Subcutaneous adipose tissue (tissue), 4 donors: ENCODE results near the gene EFEMP1. TPM values are rescaled to one million over a fixed set of nuclear protein-coding genes. Genes with fewer than 3 reads are reported as not detected.

Source experiments
- CTCF ChIP-seq: fragments of 450-650 bp; IDR thresholded peaks from one replicate; pipeline ENCODE4 v1.5.1; 2016; ENCODE audit warnings: low read depth, mild to moderate bottlenecking, control low read depth, antibody characterized with exemption, moderate library complexity
- total RNA-seq, 4 donors: library from RNA; depleted of rRNA; stranded (reverse); fragments of >200 nt; gene quantifications; one replicate each; pipeline ENCODE4 v1.1.0, GENCODE V29; 2016

EFEMP1 gene
- total RNA-seq, 4 donors from 2014 or later, result 163 to 424 (median 345) TPM

- no peak for TF ChIP-seq CTCF
Observed at GRCh38 chr2:55824551-55825096, 99.0 kb downstream of the EFEMP1 start.

Other genes with a start within 250 kb of the EFEMP1 start
- gene PNPT1, start 229.9 kb downstream of the EFEMP1 start, total RNA-seq, result 10 to 100 TPM; 13.1 to 24.9 (median 14.2) TPM